ENCODE results near the gene SERPINC1.

SERPINC1 gene

GRCh38 chr1:173914366-173914871, 2.7 kb downstream of the SERPINC1 start:
- FAIRE-seq (no peak), DNase-seq (ENCODE audit: insufficient read length, low spot score) (no peak)
- peak; percentile 63 for TF ChIP-seq CTCF (IDR thresholded peaks at IDR 0.05; ENCODE audit: insufficient read depth, missing control alignments)

GRCh38 chr1:173913111-173913510, 4.0 kb downstream of the SERPINC1 start:
- no peak for DNase-seq (ENCODE audit: insufficient read length, low spot score)
- no peak for FAIRE-seq

GRCh38 chr1:173903827-173904531, 13.1 kb downstream of the SERPINC1 start:
- DNase-seq (ENCODE audit: insufficient read length, low spot score) (no peak), FAIRE-seq (no peak)
- no peak for TF ChIP-seq CTCF (IDR thresholded peaks at IDR 0.05; ENCODE audit: insufficient read depth, missing control alignments)

More at GRCh38 chr1:173913111-173913510, 4.0 kb downstream of the SERPINC1 start:
- TF ChIP-seq CTCF (IDR thresholded peaks at IDR 0.05; ENCODE audit: insufficient read depth, missing control alignments): no peak

GRCh38 chr1:173900992-173901391, 16.1 kb downstream of the SERPINC1 start:
- FAIRE-seq: no peak

GRCh38 chr1:173900427-173900826, 16.7 kb downstream of the SERPINC1 start:
- TF ChIP-seq CTCF (IDR thresholded peaks at IDR 0.05; ENCODE audit: insufficient read depth, missing control alignments): no peak
- no peak for DNase-seq (ENCODE audit: insufficient read length, low spot score)
- FAIRE-seq: peak; percentile 77

More at GRCh38 chr1:173900992-173901391, 16.1 kb downstream of the SERPINC1 start:
- no peak for TF ChIP-seq CTCF (IDR thresholded peaks at IDR 0.05; ENCODE audit: insufficient read depth, missing control alignments)
- DNase-seq (ENCODE audit: insufficient read length, low spot score): no peak

GRCh38 chr1:173894189-173894588, 22.9 kb downstream of the SERPINC1 start:
- FAIRE-seq (peak; percentile 35), DNase-seq (ENCODE audit: insufficient read length, low spot score) (no peak)
- no peak for TF ChIP-seq CTCF (IDR thresholded peaks at IDR 0.05; ENCODE audit: insufficient read depth, missing control alignments)

GRCh38 chr1:173893611-173894010, 23.5 kb downstream of the SERPINC1 start:
- TF ChIP-seq CTCF (IDR thresholded peaks at IDR 0.05; ENCODE audit: insufficient read depth, missing control alignments): no peak
- no peak for FAIRE-seq

More at GRCh38 chr1:173893611-173894010, 23.5 kb downstream of the SERPINC1 start:
- DNase-seq (ENCODE audit: insufficient read length, low spot score): no peak
